Esophagus muscularis mucosa (tissue), 3 donors: ENCODE data around the gene PCBP3.

Experiments
- EP300 ChIP-seq: sonication (generic); formaldehyde crosslinking; IDR thresholded peaks from one replicate; pipeline ENCODE4 v1.6.1; 2017; ENCODE audit warnings: antibody characterized with exemption
- TF ChIP-seq, protein P1 (sequence below), 3 experiments: fragments of 200-600 bp in 2 of 3; fragments of 450-650 bp in 1 of 3; sonication (generic) in 2 of 3; IDR thresholded peaks; one replicate each; pipeline ENCODE4 v1.5.1; 2017 to 2019; ENCODE audit warnings: antibody characterized with exemption in 3 of 3, mild to moderate bottlenecking in 2 of 3, moderate library complexity in 1 of 3

- TF ChIP-seq, protein P1, sequence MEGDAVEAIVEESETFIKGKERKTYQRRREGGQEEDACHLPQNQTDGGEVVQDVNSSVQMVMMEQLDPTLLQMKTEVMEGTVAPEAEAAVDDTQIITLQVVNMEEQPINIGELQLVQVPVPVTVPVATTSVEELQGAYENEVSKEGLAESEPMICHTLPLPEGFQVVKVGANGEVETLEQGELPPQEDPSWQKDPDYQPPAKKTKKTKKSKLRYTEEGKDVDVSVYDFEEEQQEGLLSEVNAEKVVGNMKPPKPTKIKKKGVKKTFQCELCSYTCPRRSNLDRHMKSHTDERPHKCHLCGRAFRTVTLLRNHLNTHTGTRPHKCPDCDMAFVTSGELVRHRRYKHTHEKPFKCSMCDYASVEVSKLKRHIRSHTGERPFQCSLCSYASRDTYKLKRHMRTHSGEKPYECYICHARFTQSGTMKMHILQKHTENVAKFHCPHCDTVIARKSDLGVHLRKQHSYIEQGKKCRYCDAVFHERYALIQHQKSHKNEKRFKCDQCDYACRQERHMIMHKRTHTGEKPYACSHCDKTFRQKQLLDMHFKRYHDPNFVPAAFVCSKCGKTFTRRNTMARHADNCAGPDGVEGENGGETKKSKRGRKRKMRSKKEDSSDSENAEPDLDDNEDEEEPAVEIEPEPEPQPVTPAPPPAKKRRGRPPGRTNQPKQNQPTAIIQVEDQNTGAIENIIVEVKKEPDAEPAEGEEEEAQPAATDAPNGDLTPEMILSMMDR (IDR thresholded peaks at IDR 0.05): no peak
- TF ChIP-seq EP300: no peak
Measured at GRCh38 chr21:45920824-45921600, 277.5 kb downstream of the PCBP3 start.
